ACC112 (cell line): ENCODE measurements around the gene COBL.
A peak's percentile ranks its signal among the peaks of the same experiment; 100 is the strongest.

ENCODE experiments used
- H2AFZ ChIP-seq: fragments of 200-600 bp; sonication (generic); one replicate; pipeline ENCODE4 v1.6.0; 2017; ENCODE audit warnings: antibody characterized with exemption, low read length; ENCODE audit not compliant: unreplicated experiment
- H3K27ac ChIP-seq: fragments of 200-600 bp; sonication (generic); 2 replicates; pipeline ENCODE4 v1.5.1; 2014; ENCODE audit warnings: low read depth, mild to moderate bottlenecking, antibody characterized with exemption, low read length, moderate library complexity
- H3K27me3 ChIP-seq: fragments of 200-600 bp; sonication (generic); 2 replicates; pipeline ENCODE4 v1.6.1; 2014; ENCODE audit warnings: mild to moderate bottlenecking, antibody characterized with exemption, low read length, moderate library complexity, mixed read lengths; ENCODE audit not compliant: insufficient read depth
- H3K36me3 ChIP-seq: fragments of 200-600 bp; sonication (generic); 2 replicates; pipeline ENCODE4 v1.6.1; 2016; ENCODE audit warnings: mild to moderate bottlenecking, antibody characterized with exemption, low read length, moderate library complexity, mixed read lengths; ENCODE audit not compliant: insufficient read depth
- H3K4me1 ChIP-seq: fragments of 200-600 bp; sonication (generic); one replicate; pipeline ENCODE4 v1.6.1; 2016; ENCODE audit warnings: low read length, mixed read lengths; ENCODE audit not compliant: insufficient read depth, unreplicated experiment, control insufficient read depth
- H3K4me3 ChIP-seq: fragments of 200-600 bp; sonication (generic); 2 replicates; pipeline ENCODE4 v1.5.1; 2014; ENCODE audit warnings: mild to moderate bottlenecking, low read depth, low read length
- H3K79me2 ChIP-seq: fragments of 200-600 bp; sonication (generic); one replicate; pipeline ENCODE4 v1.6.0; 2016; ENCODE audit warnings: low read length; ENCODE audit not compliant: control insufficient read depth, unreplicated experiment, insufficient read depth

COBL gene

GRCh38 chr7:51075681-51076580 is 240.7 kb downstream of the COBL start:
- H3K27ac ChIP-seq: no peak overlapping the region
- peaks cover 2% of the 10 kb centered on the region for H3K4me1 ChIP-seq
- no peaks in the 10 kb centered on the region for H3K79me2 ChIP-seq
- no peaks in the 10 kb centered on the region for H3K36me3 ChIP-seq
- H3K27me3 ChIP-seq: 0 out of 2 replicates have a peak, but pooled peaks cover 2% of the 10 kb centered on the region
- no peak overlapping the region for H3K4me3 ChIP-seq
- no peak overlapping the region for H2AFZ ChIP-seq

- H3K4me3 ChIP-seq: no peak overlapping the region
- no peaks in the 10 kb centered on the region for H3K79me2 ChIP-seq
- H3K36me3 ChIP-seq: no peaks in the 10 kb centered on the region
- no peak overlapping the region for H3K27ac ChIP-seq
- H2AFZ ChIP-seq: no peak overlapping the region
- peaks cover 9% of the 10 kb centered on the region for H3K4me1 ChIP-seq
- H3K27me3 ChIP-seq: no peaks in the 10 kb centered on the region
Observed at GRCh38 chr7:51073171-51073570, 243.4 kb downstream of the COBL start.

GRCh38 chr7:51072281-51072680 is 244.3 kb downstream of the COBL start:
- H2AFZ ChIP-seq: no peak overlapping the region
- no peaks in the 10 kb centered on the region for H3K27me3 ChIP-seq
- H3K36me3 ChIP-seq: no peaks in the 10 kb centered on the region
- H3K79me2 ChIP-seq: no peaks in the 10 kb centered on the region
- no peak overlapping the region for H3K4me3 ChIP-seq
- H3K27ac ChIP-seq: no peak overlapping the region
- H3K4me1 ChIP-seq: peaks cover 7% of the 10 kb centered on the region

GRCh38 chr7:51071427-51071826 is 245.2 kb downstream of the COBL start:
- Histone ChIP-seq H3K79me2 (no peaks in the 10 kb centered on the region), H3K4me3 (no peak overlapping the region), H3K4me1 (peaks cover 7% of the 10 kb centered on the region), H2AFZ (no peak overlapping the region), H3K27me3 (no peaks in the 10 kb centered on the region), H3K36me3 (no peaks in the 10 kb centered on the region), H3K27ac (no peak overlapping the region)

GRCh38 chr7:51070151-51070550 is 246.5 kb downstream of the COBL start:
- H3K4me3 ChIP-seq: no peak overlapping the region
- peaks cover 7% of the 10 kb centered on the region for H3K4me1 ChIP-seq
- H3K27ac ChIP-seq: no peak overlapping the region
- H3K79me2 ChIP-seq: no peaks in the 10 kb centered on the region
- H2AFZ ChIP-seq: no peak overlapping the region
- H3K27me3 ChIP-seq: no peaks in the 10 kb centered on the region
- H3K36me3 ChIP-seq: no peaks in the 10 kb centered on the region

- Histone ChIP-seq H3K36me3 (no peaks in the 10 kb centered on the region), H3K27ac (no peak overlapping the region), H2AFZ (no peak overlapping the region), H3K4me3 (no peak overlapping the region), H3K79me2 (no peaks in the 10 kb centered on the region), H3K27me3 (no peaks in the 10 kb centered on the region), H3K4me1 (peaks cover 7% of the 10 kb centered on the region)
Observed at GRCh38 chr7:51069411-51070083, 247.1 kb downstream of the COBL start.

GRCh38 chr7:51068401-51068800 is 248.2 kb downstream of the COBL start:
- Histone ChIP-seq H3K27me3 (no peaks in the 10 kb centered on the region), H3K79me2 (no peaks in the 10 kb centered on the region), H3K27ac (no peak overlapping the region), H3K4me1 (peaks cover 7% of the 10 kb centered on the region), H2AFZ (no peak overlapping the region), H3K4me3 (no peak overlapping the region), H3K36me3 (no peaks in the 10 kb centered on the region)

- peaks cover 7% of the 10 kb centered on the region for H3K4me1 ChIP-seq
- no peaks in the 10 kb centered on the region for H3K27me3 ChIP-seq
- no peaks in the 10 kb centered on the region for H3K36me3 ChIP-seq
- no peak overlapping the region for H2AFZ ChIP-seq
- no peak overlapping the region for H3K27ac ChIP-seq
- no peaks in the 10 kb centered on the region for H3K79me2 ChIP-seq
- peak overlapping the region; percentile 30 for H3K4me3 ChIP-seq
Observed at GRCh38 chr7:51067757-51068156, 248.9 kb downstream of the COBL start.

GRCh38 chr7:51067258-51067657 is 249.4 kb downstream of the COBL start:
- no peaks in the 10 kb centered on the region for H3K79me2 ChIP-seq
- no peak overlapping the region for H3K4me3 ChIP-seq
- H3K27ac ChIP-seq: no peak overlapping the region
- H3K4me1 ChIP-seq: peaks cover 7% of the 10 kb centered on the region
- H3K36me3 ChIP-seq: no peaks in the 10 kb centered on the region
- H2AFZ ChIP-seq: no peak overlapping the region
- H3K27me3 ChIP-seq: no peaks in the 10 kb centered on the region

GRCh38 chr7:51066405-51066882 is 250.2 kb downstream of the COBL start:
- Histone ChIP-seq H3K4me3 (no peak overlapping the region), H3K27ac (no peak overlapping the region), H3K79me2 (no peaks in the 10 kb centered on the region), H3K36me3 (no peaks in the 10 kb centered on the region), H3K4me1 (peaks cover 7% of the 10 kb centered on the region), H2AFZ (no peak overlapping the region), H3K27me3 (no peaks in the 10 kb centered on the region)

- no peaks in the 10 kb centered on the region for H3K36me3 ChIP-seq
- no peaks in the 10 kb centered on the region for H3K27me3 ChIP-seq
- no peak overlapping the region for H3K4me3 ChIP-seq
- H2AFZ ChIP-seq: no peak overlapping the region
- no peak overlapping the region for H3K27ac ChIP-seq
- H3K79me2 ChIP-seq: no peaks in the 10 kb centered on the region
- peaks cover 7% of the 10 kb centered on the region for H3K4me1 ChIP-seq
Observed at GRCh38 chr7:51065766-51066165, 250.8 kb downstream of the COBL start.
